Fibroblast of the conjunctiva (primary cell): Measurements from ENCODE around the gene TRAF3IP1.
"Not testable (repeated sequence)": the region's sequence is repeated elsewhere in the genome, so short reads cannot be mapped to it uniquely, and the experiment has no call there.

Source experiments
- DNase-seq: peaks from one replicate; pipeline ENCODE4 v3.0.0-alpha.2; 2010; ENCODE audit warnings: low read depth

The TRAF3IP1 gene

DNA sequence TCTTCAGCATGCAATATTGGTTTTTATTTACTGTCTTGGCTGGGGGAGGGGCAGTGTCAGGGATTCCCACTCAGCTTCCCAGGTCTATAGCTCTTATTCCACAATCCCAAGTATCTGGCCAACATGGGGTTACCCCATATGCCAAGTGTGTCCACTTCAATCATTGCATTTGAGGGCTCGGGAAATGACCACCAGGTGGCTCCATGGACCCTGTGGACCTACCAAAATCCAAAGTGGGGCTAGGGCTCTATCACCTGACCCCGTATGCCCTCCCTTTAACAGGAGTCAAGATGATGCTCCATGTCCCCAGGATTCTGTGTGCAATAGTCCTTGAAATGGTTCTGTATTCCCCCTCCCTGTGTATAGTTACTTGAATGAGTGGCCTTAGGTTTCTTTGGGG lies 12.1 kb upstream of the TRAF3IP1 start:
- DNase-seq = no peak

DNA sequence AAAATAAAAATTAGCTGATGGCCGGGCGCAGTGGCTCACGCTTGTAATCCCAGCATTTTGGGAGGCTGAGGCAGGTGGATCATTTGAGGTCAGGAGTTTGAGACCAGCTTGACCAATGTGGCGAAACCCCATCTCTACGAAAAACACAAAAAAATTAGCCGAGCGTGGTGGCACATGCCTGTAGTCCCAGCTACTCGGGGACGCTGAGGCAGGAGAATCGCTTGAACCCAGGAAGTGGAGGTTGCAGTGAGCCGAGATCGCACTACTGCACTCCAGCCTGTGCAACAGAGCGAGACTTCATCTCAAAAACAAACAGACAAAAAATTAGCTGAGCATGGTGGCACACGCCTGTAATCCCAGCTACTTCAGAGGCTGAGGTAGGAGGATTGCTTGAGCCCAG lies 9.6 kb upstream of the TRAF3IP1 start:
- not testable (repeated sequence) for DNase-seq

GRCh38 chr2:238313289-238313990 lies 6.9 kb upstream of the TRAF3IP1 start:
- no peak for DNase-seq

- DNase-seq = no peak
Measured at GRCh38 chr2:238313991-238314350, 6.3 kb upstream of the TRAF3IP1 start.

- no peak for DNase-seq
Measured at GRCh38 chr2:238314576-238314975, 5.7 kb upstream of the TRAF3IP1 start.

- DNase-seq = no peak
Measured at GRCh38 chr2:238315031-238315595, 5.2 kb upstream of the TRAF3IP1 start.

- DNase-seq = no peak
Measured at GRCh38 chr2:238320648-238321281, 447 bp downstream of the TRAF3IP1 start.

DNA sequence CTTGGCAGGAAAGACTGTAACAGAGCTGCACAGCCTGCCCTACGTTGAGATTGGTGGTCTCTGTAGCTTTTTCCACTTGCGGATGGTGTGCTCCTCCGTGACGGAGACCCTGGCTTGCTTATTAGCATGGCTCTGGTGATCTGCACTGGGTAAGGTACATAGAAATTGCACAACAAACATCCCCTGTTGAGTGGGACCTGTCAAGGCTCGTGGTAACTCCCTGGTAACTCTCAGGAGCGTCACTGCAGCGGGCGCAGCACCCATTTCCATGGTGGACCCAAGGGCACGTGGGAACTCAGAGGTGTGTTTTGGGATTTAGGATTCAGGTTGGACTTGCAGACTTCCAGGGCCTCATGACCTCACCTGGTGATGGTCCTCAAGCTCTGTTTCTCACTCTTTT lies 1.1 kb downstream of the TRAF3IP1 start:
- DNase-seq = no peak

DNA sequence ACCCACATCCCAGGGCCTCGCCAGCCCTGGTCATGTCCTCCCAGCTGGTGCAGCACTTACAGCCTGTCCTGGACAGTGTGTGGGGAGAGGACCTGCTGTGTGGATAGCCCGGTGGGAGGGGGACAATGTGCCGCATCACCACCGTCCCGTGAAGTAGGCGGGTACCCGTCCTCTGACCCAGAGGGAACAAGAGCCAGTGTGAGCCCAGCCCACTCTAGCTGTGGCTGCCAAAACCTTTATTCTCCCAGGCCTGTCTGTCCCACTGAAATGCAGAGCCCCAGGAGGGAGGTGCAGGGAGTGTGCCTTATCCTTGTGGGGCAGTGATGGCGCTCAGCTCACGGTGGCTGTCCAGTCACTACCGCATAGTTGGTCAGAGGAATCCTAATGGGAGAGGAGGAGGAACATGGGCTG lies 1.7 kb downstream of the TRAF3IP1 start:
- DNase-seq = no peak

DNA sequence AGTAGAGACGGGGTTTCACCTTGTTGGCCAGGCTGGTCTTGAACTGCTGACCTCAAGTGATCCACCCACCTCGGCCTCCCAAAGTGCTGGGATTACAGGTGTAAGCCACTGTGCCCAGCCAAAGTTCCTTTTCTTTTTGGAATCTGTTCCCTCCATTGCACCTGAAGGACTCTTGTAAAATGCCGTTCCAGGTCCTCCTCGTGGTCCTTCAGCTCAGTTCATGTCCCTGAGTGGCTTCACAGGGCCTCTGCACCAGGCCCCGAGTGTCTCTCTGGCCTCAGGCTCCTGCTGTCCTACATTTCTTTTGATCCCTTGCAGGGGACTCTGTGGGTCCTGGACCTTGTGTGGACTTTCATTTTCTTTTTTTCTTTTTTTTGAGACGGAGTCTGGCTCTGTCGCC lies 3.9 kb downstream of the TRAF3IP1 start:
- not testable (repeated sequence) for DNase-seq

DNA sequence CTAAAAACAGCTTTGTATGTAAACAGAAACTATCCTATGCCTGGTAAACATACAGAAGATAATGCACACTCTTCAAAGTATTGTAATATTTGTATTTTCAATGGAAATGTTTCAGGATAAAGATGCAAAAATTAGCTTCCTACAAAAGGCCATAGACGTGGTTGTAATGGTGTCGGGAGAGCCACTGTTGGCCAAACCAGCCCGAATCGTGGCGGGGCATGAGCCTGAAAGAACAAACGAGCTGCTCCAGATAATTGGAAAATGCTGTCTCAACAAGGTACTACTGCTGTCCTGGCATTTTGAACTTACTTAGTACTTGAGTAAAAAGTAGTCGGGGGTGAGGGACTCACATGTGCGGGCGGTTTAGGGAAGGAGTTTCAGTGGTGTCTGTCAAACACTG lies 5.4 kb downstream of the TRAF3IP1 start:
- DNase-seq = no peak

DNA sequence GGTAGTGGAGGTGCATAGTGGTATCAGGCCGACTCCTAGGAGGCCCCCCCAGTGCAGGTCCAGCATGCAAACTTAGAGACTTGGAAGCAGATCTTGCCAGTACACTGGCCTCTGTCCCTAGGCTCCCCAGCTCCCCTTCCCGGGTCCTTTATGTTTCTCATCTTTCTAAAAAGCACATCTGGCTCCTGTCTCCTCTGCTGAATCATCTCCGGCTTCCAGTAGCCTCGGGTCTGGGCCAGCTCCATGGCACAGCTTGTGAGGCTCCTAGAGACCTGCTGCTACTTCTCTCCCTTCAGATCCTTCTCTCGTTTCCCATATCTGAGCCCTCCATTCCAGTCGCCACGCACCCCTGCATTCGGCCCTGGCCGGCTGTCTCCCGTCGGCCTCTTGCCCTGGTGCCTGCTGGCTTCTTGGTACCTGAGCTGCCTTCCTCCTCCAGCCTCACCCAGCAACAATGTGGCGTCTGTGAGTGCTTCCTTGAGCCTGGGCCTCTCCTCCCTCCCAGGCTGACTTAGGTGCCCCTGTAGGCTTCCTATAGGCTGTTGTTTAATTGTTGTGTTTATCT lies 6.6 kb downstream of the TRAF3IP1 start:
- no peak for DNase-seq

GRCh38 chr2:238327751-238328150 lies 7.4 kb downstream of the TRAF3IP1 start:
- DNase-seq = no peak

GRCh38 chr2:238330391-238330790 lies 10.1 kb downstream of the TRAF3IP1 start:
- DNase-seq = no peak

- no peak for DNase-seq
Measured at GRCh38 chr2:238331916-238332315, 11.6 kb downstream of the TRAF3IP1 start.

- DNase-seq = no peak
Measured at GRCh38 chr2:238334885-238335284, 14.6 kb downstream of the TRAF3IP1 start.

DNA sequence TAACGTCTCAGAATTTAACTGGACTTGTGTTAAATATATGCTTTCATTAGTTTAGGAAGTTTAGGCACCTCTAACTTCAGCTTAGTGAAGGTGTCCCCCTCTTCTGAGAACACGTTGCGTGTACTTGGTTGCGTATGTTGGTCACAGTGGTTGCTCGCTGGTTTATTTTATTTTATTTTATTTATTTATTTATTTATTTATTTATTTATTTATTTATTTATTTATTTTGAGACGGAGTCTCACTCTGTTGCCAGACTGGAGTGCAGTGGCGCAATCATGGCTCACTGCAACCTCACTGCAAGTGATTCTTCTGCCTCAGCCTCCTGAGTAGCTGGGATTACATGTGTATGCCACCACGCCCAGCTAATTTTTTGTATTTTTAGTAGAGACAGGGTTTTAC lies 15.3 kb downstream of the TRAF3IP1 start:
- not testable (repeated sequence) for DNase-seq

DNA sequence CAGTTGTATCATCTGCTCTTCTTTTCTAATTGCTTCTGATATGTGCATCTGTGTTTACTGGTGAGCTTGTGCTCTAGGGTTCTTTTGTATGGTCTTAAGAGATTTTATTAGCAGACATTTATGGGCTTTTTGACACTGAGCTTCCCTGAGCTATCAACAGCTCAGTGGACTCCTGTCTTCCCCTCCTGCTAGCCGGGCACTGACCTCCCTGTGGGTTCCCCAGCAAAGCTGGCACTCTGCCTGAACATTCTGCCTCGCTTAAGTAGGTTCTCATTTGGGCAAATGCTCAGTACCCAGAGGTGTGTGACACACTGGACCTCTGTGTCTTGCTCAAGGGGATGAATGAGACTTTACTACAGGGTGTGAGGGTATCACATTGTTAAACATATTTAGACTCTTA lies 15.8 kb downstream of the TRAF3IP1 start:
- DNase-seq = no peak

- no peak for DNase-seq
Measured at GRCh38 chr2:238336793-238337444, 16.6 kb downstream of the TRAF3IP1 start.

GRCh38 chr2:238337846-238338245 lies 17.5 kb downstream of the TRAF3IP1 start:
- no peak for DNase-seq

- DNase-seq = no peak
Measured at GRCh38 chr2:238338710-238339394, 18.5 kb downstream of the TRAF3IP1 start.

DNA sequence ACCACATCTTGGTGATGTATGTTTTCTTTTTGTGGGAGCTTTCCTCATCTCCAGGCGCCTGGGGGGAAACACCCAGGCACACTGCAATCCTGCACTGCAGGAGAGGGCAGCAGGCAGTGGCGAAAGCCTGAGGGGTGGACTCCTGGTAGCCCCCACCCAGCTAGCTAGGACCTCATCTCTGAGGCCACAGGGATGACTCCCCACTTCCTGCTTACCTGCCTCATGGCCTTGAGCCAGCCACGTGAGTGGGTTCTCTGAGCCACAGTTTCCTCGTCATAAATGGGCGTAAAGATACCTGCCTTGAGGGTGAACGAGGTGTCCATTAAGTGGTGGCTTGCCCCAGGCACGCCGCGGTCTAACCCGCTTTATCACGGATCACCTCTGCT lies 19.1 kb downstream of the TRAF3IP1 start:
- DNase-seq = no peak
